ENCODE results near the gene MRM3. TPM values are rescaled to one million over a fixed set of nuclear protein-coding genes. Genes with fewer than 3 reads are reported as not detected.
"Not testable (repeated sequence)": the region's sequence is repeated elsewhere in the genome, so short reads cannot be mapped to it uniquely, and the experiment has no call there.

MRM3 gene
- total and polyA plus RNA-seq, 2 donors (not counting 3 experiments of a cell fraction or from before 2014, with no cell fraction given), result 17.1 to 19.2 TPM

DNA sequence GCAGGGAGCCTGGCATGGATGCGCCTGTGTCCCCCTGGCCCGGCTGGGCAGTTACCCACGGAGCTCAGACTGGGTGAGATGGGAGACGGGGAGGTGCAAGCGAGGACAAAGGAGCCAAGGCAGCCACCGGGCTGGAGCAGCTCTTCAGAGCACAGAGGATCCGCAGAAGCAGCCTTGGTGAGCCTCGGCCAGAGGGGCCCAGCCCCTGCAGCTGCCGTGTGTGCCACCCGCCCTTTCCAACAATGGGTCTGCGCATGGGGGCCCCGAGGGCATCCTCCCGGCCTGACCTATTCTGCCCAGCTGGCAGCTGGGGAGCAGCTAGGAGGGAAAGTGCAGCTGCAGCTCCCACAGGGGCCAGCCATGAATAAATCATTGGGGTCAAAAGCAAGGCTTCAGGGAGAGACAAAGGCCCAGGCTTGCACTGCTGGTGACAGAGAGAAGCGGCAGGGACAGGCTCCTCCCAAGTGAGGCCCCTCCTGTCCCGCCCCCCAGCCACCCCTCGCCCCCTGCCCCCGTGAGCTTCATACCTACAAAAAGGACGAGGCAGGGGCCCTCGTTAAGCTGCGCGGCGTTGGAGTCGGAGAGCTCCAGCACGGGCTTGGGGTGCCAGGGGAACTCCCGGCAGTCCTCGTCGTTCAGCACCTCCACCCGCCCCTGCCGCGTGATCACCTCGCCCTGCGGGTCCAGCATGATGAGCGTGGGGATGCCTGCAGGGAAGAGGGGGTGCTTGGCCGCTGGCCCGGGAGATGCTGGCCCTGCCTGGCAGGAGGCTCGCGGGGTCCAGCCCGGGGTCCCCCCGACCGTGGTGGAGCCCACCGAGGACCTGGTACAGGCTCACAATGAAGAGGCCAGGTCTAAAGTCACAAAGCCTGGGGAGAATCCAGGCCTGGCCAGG lies 22.6 kb downstream of the MRM3 start:
- POLR2A ChIA-PET, result no interaction called here
- Histone ChIP-seq H3K27me3 (ENCODE audit: control insufficient read depth in 2 of 2, insufficient read depth in 2 of 2, low read length in 2 of 2) (no peaks in the 10 kb centered on the region), H3K9me3 (replicated peaks; ENCODE audit: control insufficient read depth, insufficient read depth, low read length) (no peaks in the 10 kb centered on the region), H3K4me3 (replicated peaks in 1 of 3; ENCODE audit: insufficient read depth in 1 of 3, low read depth in 1 of 3, low read length in 3 of 3) (no peak overlapping the region), H2AFZ (ENCODE audit: low read depth, low read length) (no peak overlapping the region), H3K9me1 (replicated peaks; ENCODE audit: control insufficient read depth, extremely low read depth, insufficient read depth, low read length) (no peaks in the 10 kb centered on the region), H3K27ac (ENCODE audit: insufficient read depth, low read depth, low read length) (no peak overlapping the region), H3K36me3 (ENCODE audit: control insufficient read depth in 2 of 2, extremely low read depth in 1 of 2, insufficient read depth in 2 of 2, low read length in 2 of 2) (peaks cover 0 to 11% of the 10 kb centered on the region in 2 experiments), H3K4me2 (ENCODE audit: insufficient read depth, low read length) (no peak overlapping the region), H4K20me1 (replicated peaks; ENCODE audit: control insufficient read depth, extremely low read depth, insufficient read depth, low read length) (no peaks in the 10 kb centered on the region), H3K79me2 (ENCODE audit: control insufficient read depth, insufficient read depth, low read length) (no peaks in the 10 kb centered on the region), H3K9ac (replicated peaks; ENCODE audit: extremely low read depth, insufficient read depth, low read length) (no peak overlapping the region), H3K4me1 (ENCODE audit: control insufficient read depth, extremely low read depth, insufficient read depth, low read length) (no peaks in the 10 kb centered on the region)
- FAIRE-seq, result no peak
- DNase-seq (ENCODE audit: low read depth, low spot score), result no peak
- intact Hi-C loops (cut with micrococcal nuclease), result no loop called here
- dilution Hi-C loops (cut with MboI; ENCODE audit: extremely low pct_ligation_motif_present, low sequenced_read_pairs), result no loop called here
- CTCF ChIA-PET, result interaction anchor here (1.3 to 15.3 kb wide), 2 partner anchors 9 to 175 kb away, joined by 4 to 341 read pairs; partner anchors contain the start of gene NXN
- no TSS peak for BruUV-seq (replicated peaks)
- TF ChIP-seq, protein P1, sequence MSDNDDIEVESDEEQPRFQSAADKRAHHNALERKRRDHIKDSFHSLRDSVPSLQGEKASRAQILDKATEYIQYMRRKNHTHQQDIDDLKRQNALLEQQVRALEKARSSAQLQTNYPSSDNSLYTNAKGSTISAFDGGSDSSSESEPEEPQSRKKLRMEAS (IDR thresholded peaks at IDR 0.05; ENCODE audit: insufficient read depth, insufficient read length), result no peak
- TF ChIP-seq GATA2 (IDR thresholded peaks at IDR 0.05; ENCODE audit: insufficient read depth, insufficient read length, low read depth, low read length) (no peak), POLR2AphosphoS5 (IDR thresholded peaks at IDR 0.05; ENCODE audit: insufficient read depth, low read depth, low read length) (no peak), EZH2 (IDR thresholded peaks at IDR 0.05; ENCODE audit: borderline replicate concordance, low read depth, low read length, severe bottlenecking) (no peak), JUN (IDR thresholded peaks at IDR 0.05; ENCODE audit: borderline replicate concordance, insufficient read depth, insufficient read length, low read depth) (no peak), MYC (IDR thresholded peaks at IDR 0.05; ENCODE audit: low read depth, low read length) (no peak), FOS (IDR thresholded peaks at IDR 0.05; ENCODE audit: borderline replicate concordance, insufficient read depth, low read length) (no peak), POLR2A (IDR thresholded peaks at IDR 0.05; ENCODE audit: low read depth, low read length) (no peak)
- TF ChIP-seq, protein P2, sequence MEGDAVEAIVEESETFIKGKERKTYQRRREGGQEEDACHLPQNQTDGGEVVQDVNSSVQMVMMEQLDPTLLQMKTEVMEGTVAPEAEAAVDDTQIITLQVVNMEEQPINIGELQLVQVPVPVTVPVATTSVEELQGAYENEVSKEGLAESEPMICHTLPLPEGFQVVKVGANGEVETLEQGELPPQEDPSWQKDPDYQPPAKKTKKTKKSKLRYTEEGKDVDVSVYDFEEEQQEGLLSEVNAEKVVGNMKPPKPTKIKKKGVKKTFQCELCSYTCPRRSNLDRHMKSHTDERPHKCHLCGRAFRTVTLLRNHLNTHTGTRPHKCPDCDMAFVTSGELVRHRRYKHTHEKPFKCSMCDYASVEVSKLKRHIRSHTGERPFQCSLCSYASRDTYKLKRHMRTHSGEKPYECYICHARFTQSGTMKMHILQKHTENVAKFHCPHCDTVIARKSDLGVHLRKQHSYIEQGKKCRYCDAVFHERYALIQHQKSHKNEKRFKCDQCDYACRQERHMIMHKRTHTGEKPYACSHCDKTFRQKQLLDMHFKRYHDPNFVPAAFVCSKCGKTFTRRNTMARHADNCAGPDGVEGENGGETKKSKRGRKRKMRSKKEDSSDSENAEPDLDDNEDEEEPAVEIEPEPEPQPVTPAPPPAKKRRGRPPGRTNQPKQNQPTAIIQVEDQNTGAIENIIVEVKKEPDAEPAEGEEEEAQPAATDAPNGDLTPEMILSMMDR (IDR thresholded peaks at IDR 0.05; ENCODE audit: extremely low read depth in 1 of 2, insufficient read depth in 1 of 2, low read depth in 1 of 2, low read length in 2 of 2), result no peak

DNA sequence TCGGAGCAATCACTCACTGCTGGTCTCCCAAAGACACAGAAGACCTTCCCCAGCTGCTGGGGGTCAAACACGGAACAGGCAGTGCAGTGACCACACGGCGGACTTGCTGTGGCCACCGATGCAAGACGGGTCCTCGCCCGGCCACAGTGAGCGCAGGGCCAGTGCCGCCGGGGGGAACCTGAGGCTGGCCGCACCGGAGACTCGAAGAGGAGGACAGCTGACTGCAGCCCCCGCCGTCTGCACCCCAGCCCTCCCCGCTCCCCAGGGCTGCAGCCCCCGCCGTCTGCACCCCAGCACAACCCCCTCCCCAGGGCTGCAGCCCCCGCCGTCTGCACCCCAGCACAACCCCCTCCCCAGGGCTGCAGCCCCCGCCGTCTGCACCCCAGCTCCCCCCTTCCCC lies 23.7 kb downstream of the MRM3 start:
- POLR2A ChIA-PET; BruUV-seq (replicated peaks); H3K4me3 ChIP-seq (replicated peaks in 1 of 3; ENCODE audit: insufficient read depth in 1 of 3, low read depth in 1 of 3, low read length in 3 of 3); H4K20me1 ChIP-seq (replicated peaks; ENCODE audit: control insufficient read depth, extremely low read depth, insufficient read depth, low read length); H3K4me1 ChIP-seq (ENCODE audit: control insufficient read depth, extremely low read depth, insufficient read depth, low read length); H3K9me1 ChIP-seq (replicated peaks; ENCODE audit: control insufficient read depth, extremely low read depth, insufficient read depth, low read length); H3K9ac ChIP-seq (replicated peaks; ENCODE audit: extremely low read depth, insufficient read depth, low read length); H2AFZ ChIP-seq (ENCODE audit: low read depth, low read length); CTCF ChIA-PET; intact Hi-C loops (cut with micrococcal nuclease); DNase-seq (ENCODE audit: low read depth, low spot score); H3K9me3 ChIP-seq (replicated peaks; ENCODE audit: control insufficient read depth, insufficient read depth, low read length); FAIRE-seq; H3K79me2 ChIP-seq (ENCODE audit: control insufficient read depth, insufficient read depth, low read length); dilution Hi-C loops (cut with MboI; ENCODE audit: extremely low pct_ligation_motif_present, low sequenced_read_pairs); H3K27me3 ChIP-seq (ENCODE audit: control insufficient read depth in 2 of 2, insufficient read depth in 2 of 2, low read length in 2 of 2); H3K27ac ChIP-seq (ENCODE audit: insufficient read depth, low read depth, low read length); H3K4me2 ChIP-seq (ENCODE audit: insufficient read depth, low read length): not testable (repeated sequence)
- peaks cover 0 to 13% of the 10 kb centered on the region in 2 experiments for H3K36me3 ChIP-seq (ENCODE audit: control insufficient read depth in 2 of 2, extremely low read depth in 1 of 2, insufficient read depth in 2 of 2, low read length in 2 of 2)
